GM12878 (cell line): ENCODE measurements around the gene RBBP8NL.

Experiments
- BCL11A ChIP-seq: IDR thresholded peaks from 2 replicates; pipeline ENCODE4 v1.6.1; 2011; ENCODE audit warnings: low read depth, low read length
- EGR1 ChIP-seq, 2 experiments: IDR thresholded peaks; 1 replicate in 1 of 2; 2 replicates in 1 of 2; pipeline ENCODE4 v1.6.1; 2011 to 2012; ENCODE audit warnings: low read depth in 2 of 2, low read length in 2 of 2, borderline replicate concordance in 1 of 2, mild to moderate bottlenecking in 1 of 2, moderate library complexity in 1 of 2
- TF ChIP-seq, protein P1 (sequence below), 3 experiments: IDR thresholded peaks in 2 of 3; conservative IDR thresholded peaks in 1 of 3; 2 replicates each; pipeline ENCODE4 v1.5.1; 2011; ENCODE audit warnings: low read depth in 3 of 3, low read length in 3 of 3, mild to moderate bottlenecking in 3 of 3, control low read depth in 2 of 3, moderate library complexity in 2 of 3, inconsistent platforms in 1 of 3, mixed read lengths in 1 of 3; ENCODE audit not compliant: control insufficient read depth in 2 of 3, insufficient read depth in 1 of 3; ENCODE audit errors: extremely low read depth in 1 of 3

DNA sequence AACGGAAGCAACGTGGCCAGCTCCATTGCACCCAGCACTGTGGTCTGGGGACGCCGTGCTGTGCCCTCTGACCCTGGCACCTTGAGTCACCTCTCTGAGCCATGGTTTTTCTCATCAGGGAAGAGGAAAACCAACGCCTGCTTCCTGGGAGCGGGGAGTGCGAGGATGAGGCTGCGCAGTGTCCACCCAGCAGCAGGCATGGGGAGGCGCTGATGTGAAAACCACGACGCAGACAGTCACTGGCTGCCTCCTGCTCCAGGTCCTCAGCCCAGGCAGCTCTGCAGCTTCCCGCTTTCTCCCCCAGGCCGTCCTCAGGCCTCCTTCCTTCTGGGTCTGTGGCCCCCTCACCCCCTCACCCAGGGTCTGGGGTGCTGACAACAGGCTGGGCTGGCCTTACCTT lies 34.5 kb upstream of the RBBP8NL start:
- TF ChIP-seq BCL11A: no peak
- TF ChIP-seq, protein P1, sequence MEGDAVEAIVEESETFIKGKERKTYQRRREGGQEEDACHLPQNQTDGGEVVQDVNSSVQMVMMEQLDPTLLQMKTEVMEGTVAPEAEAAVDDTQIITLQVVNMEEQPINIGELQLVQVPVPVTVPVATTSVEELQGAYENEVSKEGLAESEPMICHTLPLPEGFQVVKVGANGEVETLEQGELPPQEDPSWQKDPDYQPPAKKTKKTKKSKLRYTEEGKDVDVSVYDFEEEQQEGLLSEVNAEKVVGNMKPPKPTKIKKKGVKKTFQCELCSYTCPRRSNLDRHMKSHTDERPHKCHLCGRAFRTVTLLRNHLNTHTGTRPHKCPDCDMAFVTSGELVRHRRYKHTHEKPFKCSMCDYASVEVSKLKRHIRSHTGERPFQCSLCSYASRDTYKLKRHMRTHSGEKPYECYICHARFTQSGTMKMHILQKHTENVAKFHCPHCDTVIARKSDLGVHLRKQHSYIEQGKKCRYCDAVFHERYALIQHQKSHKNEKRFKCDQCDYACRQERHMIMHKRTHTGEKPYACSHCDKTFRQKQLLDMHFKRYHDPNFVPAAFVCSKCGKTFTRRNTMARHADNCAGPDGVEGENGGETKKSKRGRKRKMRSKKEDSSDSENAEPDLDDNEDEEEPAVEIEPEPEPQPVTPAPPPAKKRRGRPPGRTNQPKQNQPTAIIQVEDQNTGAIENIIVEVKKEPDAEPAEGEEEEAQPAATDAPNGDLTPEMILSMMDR (IDR thresholded peaks at IDR 0.05 in 2 of 3, conservative IDR thresholded peaks at IDR 0.05 in 1 of 3; ENCODE audit: control insufficient read depth in 2 of 3, extremely low read depth in 1 of 3, insufficient read depth in 1 of 3, low read depth in 3 of 3, low read length in 3 of 3): no peak
- TF ChIP-seq EGR1 (IDR thresholded peaks at IDR 0.05; ENCODE audit: borderline replicate concordance in 1 of 2, low read depth in 2 of 2, low read length in 2 of 2): no peak
